Measurements from ENCODE around the gene NAGK. TPM values are rescaled to one million over a fixed set of nuclear protein-coding genes. Genes with fewer than 3 reads are reported as not detected.

The NAGK gene
- polyA plus RNA-seq, 3 donors = 546 to 789 (median 690) TPM

DNA sequence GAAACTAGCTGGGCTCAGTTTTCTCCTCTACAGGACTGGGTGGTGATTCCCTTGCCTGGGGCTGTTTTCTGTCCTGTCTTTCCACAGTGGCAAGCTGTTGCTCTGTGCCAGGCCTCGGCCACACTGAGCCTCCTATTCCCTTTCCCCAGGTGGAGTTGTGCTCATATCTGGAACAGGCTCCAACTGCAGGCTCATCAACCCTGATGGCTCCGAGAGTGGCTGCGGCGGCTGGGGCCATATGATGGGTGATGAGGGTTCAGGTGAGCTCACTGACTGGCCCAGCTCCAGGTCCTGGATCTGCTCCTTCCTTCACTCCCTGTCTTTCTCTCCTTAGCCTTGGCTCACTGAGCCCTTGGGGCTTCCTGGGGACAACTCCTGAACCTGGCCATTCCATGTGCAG lies 4.0 kb downstream of the NAGK start:
- Mint-ChIP-seq H3K4me1 (peaks cover 90% of the 10 kb centered on the region), H3K27ac (peak overlapping the region; percentile 96 to 100 (median 99)), H3K36me3 (peaks cover 73 to 74% of the 10 kb centered on the region in 2 donors), H3K27me3 (ENCODE audit: low read depth in 3 of 3) (peaks cover 0 to 1% (median 0%) of the 10 kb centered on the region in 3 donors), H3K4me3 (peak overlapping the region; percentile 89 to 93), H3K9me3 (peaks cover 0 to 1% (median 0%) of the 10 kb centered on the region in 7 donors)
- peaks cover 56% of the 10 kb centered on the region for H4K20me1 ChIP-seq (ENCODE audit: insufficient read depth, low read length)
- intact Hi-C loops (cut with micrococcal nuclease) = loop anchor here in 1 of 2 donors (5.0 kb wide), 1 partner anchor 60 kb away; the partner anchor contains the start of genes MCEE and MPHOSPH10
- H3K27me3 ChIP-seq (ENCODE audit: control insufficient read depth in 2 of 2, insufficient read depth in 2 of 2, low read length in 2 of 2) = no peaks in the 10 kb centered on the region
- peak overlapping the region; percentile 75 for H3K9ac ChIP-seq (ENCODE audit: insufficient read depth, low read length, poor library complexity, severe bottlenecking)
- no peaks in the 10 kb centered on the region for H3K9me3 ChIP-seq (replicated peaks in 1 of 2; ENCODE audit: control insufficient read depth in 1 of 2, insufficient read depth in 1 of 2, low read length in 2 of 2)
- H3K4me3 ChIP-seq (replicated peaks in 1 of 3; ENCODE audit: low read depth in 2 of 3, low read length in 3 of 3) = peak overlapping the region; percentile 8 to 100 (median 31)
- no peak for DNase-seq
- peak overlapping the region; percentile 24 for H2AFZ ChIP-seq (ENCODE audit: insufficient read depth, low read depth, low read length, poor library complexity, severe bottlenecking)
- WGBS (ENCODE audit: insufficient coverage) = no CpG with 5 or more reads among the region's 4 CpGs
- peaks cover 92 to 94% of the 10 kb centered on the region in 2 donors for H3K4me1 ChIP-seq (ENCODE audit: control insufficient read depth in 1 of 2, insufficient read depth in 2 of 2, low read length in 2 of 2)
- TF ChIP-seq CTCF (IDR thresholded peaks at IDR 0.05) = no peak
- peaks cover 90% of the 10 kb centered on the region for H3K79me2 ChIP-seq (ENCODE audit: insufficient read depth, low read length)
- H3K4me2 ChIP-seq (replicated peaks; ENCODE audit: extremely low read depth, low read length, poor library complexity, severe bottlenecking) = peak overlapping the region; percentile 100
- peaks cover 52 to 65% of the 10 kb centered on the region in 2 donors for H3K36me3 ChIP-seq (replicated peaks in 1 of 2; ENCODE audit: control insufficient read depth in 1 of 2, insufficient read depth in 2 of 2, low read length in 2 of 2)
- H3K27ac ChIP-seq (ENCODE audit: low read depth in 1 of 2, low read length in 2 of 2) = peak overlapping the region; percentile 95 to 97

DNA sequence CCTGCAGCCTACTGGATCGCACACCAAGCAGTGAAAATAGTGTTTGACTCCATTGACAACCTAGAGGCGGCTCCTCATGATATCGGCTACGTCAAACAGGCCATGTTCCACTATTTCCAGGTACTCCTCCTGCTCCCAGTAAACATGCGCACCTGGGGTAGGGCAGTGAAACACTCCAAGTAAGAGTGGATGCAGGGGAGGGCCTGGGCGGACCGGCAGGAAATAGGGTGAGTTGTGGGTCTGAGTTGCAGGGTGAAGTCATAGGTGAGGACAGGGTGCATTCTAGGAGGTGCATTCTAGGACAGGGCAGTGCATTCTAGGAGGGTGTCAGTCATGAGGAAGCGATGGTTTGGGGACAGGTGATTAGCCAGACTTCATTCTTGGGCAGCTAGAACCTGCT lies 5.0 kb downstream of the NAGK start:
- Histone ChIP-seq H2AFZ (ENCODE audit: insufficient read depth, low read depth, low read length, poor library complexity, severe bottlenecking) (no peak overlapping the region), H3K27ac (ENCODE audit: low read depth in 1 of 2, low read length in 2 of 2) (peak overlapping the region; percentile 14 to 97), H3K4me2 (replicated peaks; ENCODE audit: extremely low read depth, low read length, poor library complexity, severe bottlenecking) (peak overlapping the region; percentile 11), H3K27me3 (ENCODE audit: control insufficient read depth in 2 of 2, insufficient read depth in 2 of 2, low read length in 2 of 2) (no peaks in the 10 kb centered on the region), H3K36me3 (replicated peaks in 1 of 2; ENCODE audit: control insufficient read depth in 1 of 2, insufficient read depth in 2 of 2, low read length in 2 of 2) (peaks cover 62 to 75% of the 10 kb centered on the region in 2 donors), H4K20me1 (ENCODE audit: insufficient read depth, low read length) (peaks cover 65% of the 10 kb centered on the region), H3K4me1 (ENCODE audit: control insufficient read depth in 1 of 2, insufficient read depth in 2 of 2, low read length in 2 of 2) (peaks cover 91 to 92% of the 10 kb centered on the region in 2 donors), H3K4me3 (replicated peaks in 1 of 3; ENCODE audit: low read depth in 2 of 3, low read length in 3 of 3) (peak overlapping the region in 1 of 3 experiments; percentile 27), H3K9ac (ENCODE audit: insufficient read depth, low read length, poor library complexity, severe bottlenecking) (no peak overlapping the region), H3K79me2 (ENCODE audit: insufficient read depth, low read length) (peaks cover 85% of the 10 kb centered on the region), H3K9me3 (replicated peaks in 1 of 2; ENCODE audit: control insufficient read depth in 1 of 2, insufficient read depth in 1 of 2, low read length in 2 of 2) (no peaks in the 10 kb centered on the region)
- no peak for TF ChIP-seq CTCF (IDR thresholded peaks at IDR 0.05)
- Mint-ChIP-seq H3K36me3 (peaks cover 81 to 83% of the 10 kb centered on the region in 2 donors), H3K27ac (peak overlapping the region; percentile 96 to 100 (median 99)), H3K4me3 (peak overlapping the region in 1 of 2 donors; percentile 45), H3K9me3 (peaks cover 0 to 1% (median 0%) of the 10 kb centered on the region in 7 donors), H3K4me1 (peaks cover 93% of the 10 kb centered on the region), H3K27me3 (ENCODE audit: low read depth in 3 of 3) (no peaks in the 10 kb centered on the region)
- intact Hi-C loops (cut with micrococcal nuclease) = loop anchor here in 1 of 2 donors (5.0 kb wide), 1 partner anchor 59 kb away; the partner anchor contains the start of genes MCEE and MPHOSPH10
- no peak for DNase-seq
- WGBS (ENCODE audit: insufficient coverage) = 84% methylated on average over 7 of the region's 8 CpGs
